IPS-15b (cell line): Measurements from ENCODE around the gene ITSN1.
"Not testable (repeated sequence)": the region's sequence is repeated elsewhere in the genome, so short reads cannot be mapped to it uniquely, and the experiment has no call there.

Experiments used
- H3K27me3 ChIP-seq: one replicate; pipeline ENCODE4 v1.6.1; 2013; ENCODE audit warnings: low read length; ENCODE audit not compliant: control insufficient read depth, insufficient read depth
- H3K36me3 ChIP-seq: one replicate; pipeline ENCODE4 v1.6.1; 2013; ENCODE audit warnings: low read length; ENCODE audit not compliant: control insufficient read depth, insufficient read depth
- H3K4me1 ChIP-seq: one replicate; pipeline ENCODE4 v1.6.1; 2013; ENCODE audit warnings: mild to moderate bottlenecking, low read length; ENCODE audit not compliant: control insufficient read depth, insufficient read depth
- H3K4me3 ChIP-seq: one replicate; pipeline ENCODE4 v1.5.1; 2013; ENCODE audit warnings: low read depth, low read length
- H3K9ac ChIP-seq: one replicate; pipeline ENCODE4 v1.6.1; 2013; ENCODE audit warnings: low read depth, mild to moderate bottlenecking, low read length
- H3K9me3 ChIP-seq: one replicate; pipeline ENCODE4 v1.6.1; 2013; ENCODE audit warnings: mild to moderate bottlenecking, low read length; ENCODE audit not compliant: control insufficient read depth, insufficient read depth

Gene ITSN1

GRCh38 chr21:33916200-33916567 is 273.9 kb downstream of the ITSN1 start:
- H3K27me3 ChIP-seq: no peaks in the 10 kb centered on the region
- H3K4me3 ChIP-seq: peak overlapping the region; percentile 100
- peaks cover 3% of the 10 kb centered on the region for H3K36me3 ChIP-seq
- peaks cover 3% of the 10 kb centered on the region for H3K4me1 ChIP-seq
- H3K9ac ChIP-seq: no peak overlapping the region
- no peaks in the 10 kb centered on the region for H3K9me3 ChIP-seq

- no peak overlapping the region for H3K9ac ChIP-seq
- H3K4me3 ChIP-seq: no peak overlapping the region
- H3K27me3 ChIP-seq: no peaks in the 10 kb centered on the region
- H3K4me1 ChIP-seq: peaks cover 3% of the 10 kb centered on the region
- no peaks in the 10 kb centered on the region for H3K36me3 ChIP-seq
- no peaks in the 10 kb centered on the region for H3K9me3 ChIP-seq
Measured at GRCh38 chr21:33917421-33917820, 275.1 kb downstream of the ITSN1 start.

GRCh38 chr21:33924079-33924765 is 281.9 kb downstream of the ITSN1 start:
- Histone ChIP-seq H3K27me3 (no peaks in the 10 kb centered on the region), H3K9ac (no peak overlapping the region), H3K4me1 (no peaks in the 10 kb centered on the region), H3K9me3 (no peaks in the 10 kb centered on the region), H3K36me3 (no peaks in the 10 kb centered on the region), H3K4me3 (no peak overlapping the region)

GRCh38 chr21:33924766-33925100 is 282.4 kb downstream of the ITSN1 start:
- Histone ChIP-seq H3K9ac (no peak overlapping the region), H3K36me3 (no peaks in the 10 kb centered on the region), H3K4me3 (no peak overlapping the region), H3K4me1 (no peaks in the 10 kb centered on the region), H3K9me3 (no peaks in the 10 kb centered on the region), H3K27me3 (no peaks in the 10 kb centered on the region)

GRCh38 chr21:33926248-33926647 is 283.9 kb downstream of the ITSN1 start:
- not testable (repeated sequence) for H3K4me1 ChIP-seq, H3K27me3 ChIP-seq, H3K36me3 ChIP-seq, H3K4me3 ChIP-seq, H3K9ac ChIP-seq, H3K9me3 ChIP-seq

GRCh38 chr21:33931052-33931798 is 288.9 kb downstream of the ITSN1 start:
- Histone ChIP-seq H3K4me3 (peak overlapping the region; percentile 75), H3K9ac (peak overlapping the region; percentile 90)
- not testable (repeated sequence) for H3K27me3 ChIP-seq, H3K9me3 ChIP-seq, H3K36me3 ChIP-seq, H3K4me1 ChIP-seq

- Histone ChIP-seq H3K36me3 (no peaks in the 10 kb centered on the region), H3K4me3 (peak overlapping the region; percentile 75), H3K27me3 (no peaks in the 10 kb centered on the region), H3K4me1 (peaks cover 7% of the 10 kb centered on the region), H3K9ac (peak overlapping the region; percentile 90), H3K9me3 (no peaks in the 10 kb centered on the region)
Measured at GRCh38 chr21:33931799-33932390, 289.6 kb downstream of the ITSN1 start.

GRCh38 chr21:33932731-33933130 is 290.4 kb downstream of the ITSN1 start:
- Histone ChIP-seq H3K36me3 (no peaks in the 10 kb centered on the region), H3K4me3 (peak overlapping the region; percentile 75), H3K9ac (no peak overlapping the region), H3K9me3 (no peaks in the 10 kb centered on the region), H3K4me1 (peaks cover 7% of the 10 kb centered on the region), H3K27me3 (no peaks in the 10 kb centered on the region)

GRCh38 chr21:33936301-33937038 is 294.2 kb downstream of the ITSN1 start:
- no peaks in the 10 kb centered on the region for H3K27me3 ChIP-seq
- H3K4me3 ChIP-seq: no peak overlapping the region
- no peaks in the 10 kb centered on the region for H3K9me3 ChIP-seq
- no peaks in the 10 kb centered on the region for H3K36me3 ChIP-seq
- H3K9ac ChIP-seq: no peak overlapping the region
- peaks cover 7% of the 10 kb centered on the region for H3K4me1 ChIP-seq

- Histone ChIP-seq H3K4me1 (peaks cover 10% of the 10 kb centered on the region), H3K36me3 (no peaks in the 10 kb centered on the region), H3K27me3 (no peaks in the 10 kb centered on the region), H3K4me3 (no peak overlapping the region), H3K9me3 (no peaks in the 10 kb centered on the region), H3K9ac (no peak overlapping the region)
Measured at GRCh38 chr21:33937146-33937545, 294.8 kb downstream of the ITSN1 start.

- Histone ChIP-seq H3K4me1 (peaks cover 14% of the 10 kb centered on the region), H3K4me3 (no peak overlapping the region), H3K9ac (no peak overlapping the region), H3K9me3 (no peaks in the 10 kb centered on the region), H3K27me3 (no peaks in the 10 kb centered on the region), H3K36me3 (no peaks in the 10 kb centered on the region)
Measured at GRCh38 chr21:33937931-33938339, 295.6 kb downstream of the ITSN1 start.
